T-helper 1 cell treated with Interleukin-12 subunit alpha and Interleukin-12 subunit beta and Interleukin-4 antibody, amounts not matched to agents 30 ng/mL and 1 ng/mL, for 36 hours (primary cell): ENCODE measurements around the gene DCHS2. TPM values are rescaled to one million over a fixed set of nuclear protein-coding genes. Genes with fewer than 3 reads are reported as not detected.

Source experiments
- intact Hi-C: fragments of 100-400 bp; cut with micrococcal nuclease; formaldehyde crosslinking; loops from one replicate; pipeline ENCODE4 v1.15.1; 2024
- total RNA-seq: library from RNA; stranded (reverse); gene quantifications from 2 replicates; pipeline ENCODE4 v1.2.3, GENCODE V29; 2022

The DCHS2 gene
- total RNA-seq, 1 donor from 2014 or later, result not detected

GRCh38 chr4:154455111-154455510, 36.5 kb downstream of the DCHS2 start:
- intact Hi-C loops, result no loop called here

- intact Hi-C loops, result no loop called here
These were observed 36.9 kb downstream of the DCHS2 start for GRCh38 chr4:154454710-154455109.

DNA sequence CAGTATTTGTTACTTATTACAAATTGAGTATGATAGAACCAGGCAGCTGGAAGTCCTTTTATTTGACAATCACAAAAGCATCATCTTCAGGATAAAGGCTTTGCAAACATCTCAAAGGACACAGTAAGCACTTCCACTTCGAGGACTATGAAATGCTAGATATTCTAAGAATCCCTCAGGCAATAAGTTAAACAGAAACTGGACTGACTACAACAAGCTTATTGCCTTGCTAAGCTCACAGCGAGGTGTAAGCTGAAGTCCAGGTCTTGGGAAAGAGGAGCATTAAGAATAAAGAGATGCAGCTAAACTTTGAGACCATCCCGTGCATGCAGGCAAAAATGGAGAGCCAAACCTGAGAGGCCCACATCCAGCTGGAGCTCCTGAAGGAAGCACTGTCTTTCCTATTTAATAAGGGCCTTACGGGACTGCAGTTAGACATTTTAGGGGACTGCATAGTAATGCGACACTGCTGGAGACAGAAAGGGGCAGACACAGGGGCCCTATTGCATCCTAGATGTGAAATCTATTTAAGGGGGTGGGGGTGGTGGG, 38.7 kb downstream of the DCHS2 start:
- intact Hi-C loops, result no loop called here

DNA sequence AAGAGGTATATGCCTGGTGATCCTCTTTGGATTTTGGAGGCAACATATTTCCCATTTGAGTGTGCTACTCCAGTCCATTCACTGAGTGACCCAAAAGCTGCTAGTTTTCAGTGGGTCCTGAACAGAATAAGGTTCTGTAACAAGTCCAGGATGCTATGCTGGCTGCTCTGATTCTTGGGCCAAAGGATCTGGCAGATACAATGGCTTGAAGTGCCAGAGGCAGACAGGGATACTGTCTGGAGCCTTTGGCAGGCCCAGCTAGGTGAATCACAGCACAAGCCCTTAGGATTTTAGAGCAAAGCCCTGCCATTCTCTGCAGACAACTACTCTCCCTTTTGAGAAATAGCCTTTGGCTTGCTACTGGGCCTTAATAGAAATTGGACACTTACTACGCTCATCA, 40.6 kb downstream of the DCHS2 start:
- intact Hi-C loops, result no loop called here

- intact Hi-C loops, result no loop called here
These were observed 46.6 kb downstream of the DCHS2 start for GRCh38 chr4:154444958-154445357.

- intact Hi-C loops, result no loop called here
These were observed 49.6 kb downstream of the DCHS2 start for GRCh38 chr4:154441982-154442381.

DNA sequence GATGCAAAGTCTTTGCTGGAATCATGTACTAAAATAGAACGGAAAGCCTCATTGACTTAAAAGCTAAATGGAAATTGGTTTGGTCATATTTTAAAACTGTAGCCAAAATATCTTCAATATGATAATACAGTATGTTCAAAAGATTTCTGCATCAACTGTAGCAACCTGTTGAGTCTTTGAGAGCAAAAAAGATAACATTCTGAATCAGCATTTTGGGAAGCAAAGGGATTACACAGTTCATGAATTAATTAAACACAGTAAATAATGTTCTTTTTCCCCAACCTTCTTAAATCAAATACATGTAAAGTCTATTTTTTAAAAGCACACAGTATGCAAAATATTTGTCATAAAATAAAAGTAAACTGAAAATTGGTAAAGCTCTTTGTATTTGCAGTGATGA, 50.5 kb downstream of the DCHS2 start:
- intact Hi-C loops, result no loop called here

DNA sequence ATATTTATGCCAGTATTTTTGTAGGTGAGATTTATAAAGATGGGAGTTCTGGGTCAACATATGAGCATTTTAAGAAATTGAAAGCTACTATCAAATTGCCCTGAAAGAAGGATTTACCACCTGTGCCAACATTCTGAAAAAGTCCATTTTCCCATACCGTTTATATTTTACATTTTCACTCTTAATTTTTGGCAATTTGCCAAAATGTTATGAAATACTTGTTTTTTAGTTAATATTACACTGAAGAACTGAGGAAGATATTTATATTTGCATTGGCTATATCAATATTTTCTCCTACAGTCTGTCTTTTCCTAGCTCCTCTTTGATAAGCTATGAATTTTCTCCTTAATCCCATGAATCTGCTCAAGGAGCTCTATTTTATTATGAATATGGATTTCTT, 52.4 kb downstream of the DCHS2 start:
- intact Hi-C loops, result no loop called here

DNA sequence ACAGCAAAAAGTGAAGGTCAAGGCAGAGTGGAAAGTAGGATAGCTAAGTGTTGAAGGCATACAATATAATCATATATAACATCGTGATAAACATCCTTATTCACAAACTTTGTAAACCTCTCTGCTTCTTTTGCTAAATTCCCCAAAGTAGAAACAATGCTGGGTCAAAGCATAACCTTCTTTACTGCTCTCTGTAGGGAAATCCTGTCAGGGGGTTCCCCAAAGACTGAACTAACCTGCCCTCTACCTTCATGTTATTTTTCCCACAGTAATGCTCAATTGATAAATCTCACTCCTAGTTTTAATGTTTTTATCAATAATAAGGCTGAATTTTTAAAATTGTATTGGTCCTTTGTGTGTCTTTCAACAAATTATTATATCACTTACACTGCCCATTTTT, 55.7 kb downstream of the DCHS2 start:
- intact Hi-C loops, result no loop called here

- intact Hi-C loops, result no loop called here
These were observed 58.1 kb downstream of the DCHS2 start for GRCh38 chr4:154433543-154433942.

DNA sequence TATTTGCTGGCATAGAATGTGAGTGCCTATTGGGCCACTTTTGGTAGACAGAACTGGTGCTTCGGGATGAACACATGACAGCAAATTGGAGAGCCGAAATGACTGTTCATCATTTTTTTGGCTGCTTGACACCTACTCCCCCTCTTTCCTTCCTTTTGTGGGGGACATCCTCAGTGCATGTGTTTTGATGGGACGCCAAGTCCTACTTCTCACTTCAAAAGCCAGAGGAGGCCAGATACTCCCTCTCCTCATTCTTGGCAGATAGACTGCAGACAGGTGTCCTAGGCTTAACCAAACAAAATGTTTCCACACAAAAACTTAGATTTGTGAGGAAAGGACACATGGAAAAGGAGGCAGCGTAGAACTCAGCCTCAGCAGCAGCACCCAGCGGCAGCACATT, 62.4 kb downstream of the DCHS2 start:
- intact Hi-C loops, result no loop called here

DNA sequence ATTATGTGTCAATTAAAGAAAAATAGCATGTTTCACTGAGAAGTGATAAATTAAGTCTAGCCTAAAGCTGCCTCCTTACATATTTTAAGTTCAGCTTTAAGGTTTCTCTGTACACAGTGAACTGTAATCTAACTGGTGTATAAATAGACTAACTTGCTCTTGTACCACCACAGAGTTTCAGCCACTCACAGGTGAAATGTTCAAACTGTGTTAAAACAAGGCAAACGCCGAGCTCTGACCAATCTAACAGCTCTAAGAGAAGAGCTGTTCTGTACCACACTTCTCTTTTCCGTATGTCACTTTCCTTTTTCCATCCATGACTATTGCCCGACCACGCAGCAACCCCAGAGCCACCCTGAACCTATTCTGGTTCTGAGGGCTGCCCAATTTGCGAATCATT, 64.5 kb downstream of the DCHS2 start:
- intact Hi-C loops, result no loop called here

GRCh38 chr4:154425514-154425913, 66.1 kb downstream of the DCHS2 start:
- intact Hi-C loops, result no loop called here

DNA sequence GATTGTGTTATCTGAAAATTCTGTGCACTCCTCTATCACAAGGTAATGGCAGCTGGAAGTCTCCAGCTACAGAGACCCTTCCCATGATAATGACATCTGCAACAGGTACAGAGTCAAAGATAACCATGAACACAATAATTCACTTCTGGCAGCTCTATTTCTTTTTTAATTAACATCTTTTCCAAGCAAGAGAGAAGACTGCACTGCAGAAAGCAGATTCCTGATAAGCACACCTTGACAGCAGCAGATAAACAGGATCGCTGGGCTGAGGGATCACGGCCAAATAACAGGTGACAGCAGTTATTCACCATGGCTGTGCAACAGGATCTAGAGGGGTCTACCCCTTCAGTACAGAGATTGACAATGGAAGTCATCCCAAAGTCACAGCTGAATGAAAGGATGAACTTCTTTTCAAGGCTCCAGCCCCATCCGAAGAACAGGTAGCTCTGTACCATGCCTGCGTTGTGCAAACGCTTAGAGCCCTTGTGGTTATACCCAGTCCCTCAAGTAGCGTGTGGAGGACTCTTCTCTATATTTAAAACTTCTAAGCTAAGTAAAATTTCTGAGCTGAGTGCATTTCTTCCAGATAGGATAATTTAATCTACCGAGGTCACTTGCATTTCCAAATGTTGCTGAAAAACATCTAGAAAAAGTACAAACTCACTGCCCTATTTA, 66.7 kb downstream of the DCHS2 start:
- intact Hi-C loops, result no loop called here

DNA sequence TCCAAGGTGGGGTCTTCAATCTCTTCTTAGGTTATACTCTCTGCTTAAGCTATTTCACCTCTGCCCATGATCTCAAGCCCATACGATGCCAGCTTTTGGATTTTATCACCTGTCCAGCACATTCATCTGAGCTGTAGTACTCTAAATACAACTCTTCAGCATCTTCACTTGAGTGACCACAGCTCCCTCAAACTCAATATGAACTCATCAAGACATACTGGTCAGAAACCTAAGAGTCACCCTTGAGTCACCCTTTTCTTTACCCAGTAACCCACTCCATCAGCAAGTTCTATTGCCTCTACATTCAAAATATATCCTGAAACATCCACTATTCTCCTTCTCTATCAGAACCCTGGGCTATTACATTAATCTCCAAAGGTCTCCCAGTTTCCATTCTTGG, 69.4 kb downstream of the DCHS2 start:
- intact Hi-C loops, result no loop called here

GRCh38 chr4:154421618-154422017, 70.0 kb downstream of the DCHS2 start:
- intact Hi-C loops, result no loop called here

DNA sequence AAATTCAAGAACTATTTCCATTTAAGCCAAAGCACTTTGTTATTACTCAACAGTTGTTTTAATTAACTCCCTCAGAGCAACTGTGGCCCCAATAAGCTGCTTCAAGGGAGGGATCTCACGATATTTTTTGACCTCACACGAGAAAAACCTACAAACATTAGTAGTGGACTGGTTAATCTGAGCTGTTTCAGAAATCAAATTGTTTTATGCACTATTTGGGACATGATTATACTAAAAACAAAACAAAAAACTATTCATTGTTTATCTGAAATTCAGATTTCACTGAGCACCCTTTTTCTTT, 74.3 kb downstream of the DCHS2 start:
- intact Hi-C loops, result no loop called here

DNA sequence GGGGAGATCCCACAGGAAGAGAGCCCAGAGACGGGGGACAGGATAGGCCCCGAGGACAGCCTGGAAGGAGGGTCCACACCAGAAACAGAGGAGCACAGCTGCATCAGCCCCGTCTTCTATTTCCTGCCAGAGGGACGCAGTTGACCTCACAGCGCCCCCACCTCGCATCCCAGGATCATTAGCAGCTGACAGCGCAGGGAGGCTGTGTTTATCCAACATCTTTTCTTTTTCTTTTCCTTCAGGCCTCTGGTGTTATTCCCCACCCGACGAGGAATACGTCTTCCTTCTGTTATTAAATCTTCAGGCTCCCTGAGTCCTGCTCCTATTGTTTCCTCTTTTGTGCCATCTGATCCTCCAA, 75.4 kb downstream of the DCHS2 start:
- intact Hi-C loops, result no loop called here

DNA sequence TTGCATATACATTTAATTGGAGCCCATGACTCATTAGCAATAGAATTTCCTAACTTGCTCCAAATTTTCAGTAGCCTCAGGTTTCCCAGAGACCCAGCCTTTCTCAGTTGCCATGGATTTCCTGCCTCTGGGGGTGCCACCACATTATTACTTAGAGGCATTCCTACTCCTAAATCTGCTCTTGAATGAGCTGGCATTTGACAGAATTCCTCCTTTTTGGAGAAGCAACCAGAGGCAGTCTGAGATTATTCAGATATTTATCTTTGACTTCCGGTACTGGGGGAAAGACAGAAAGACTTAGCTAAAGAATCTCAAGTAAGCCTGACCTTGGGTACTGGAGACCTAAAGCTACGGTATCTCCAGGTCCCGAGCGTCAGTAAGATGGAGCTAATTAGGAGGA, 76.3 kb downstream of the DCHS2 start:
- intact Hi-C loops, result no loop called here

GRCh38 chr4:154414796-154415195, 76.8 kb downstream of the DCHS2 start:
- intact Hi-C loops, result no loop called here

GRCh38 chr4:154414371-154414770, 77.2 kb downstream of the DCHS2 start:
- intact Hi-C loops, result no loop called here

DNA sequence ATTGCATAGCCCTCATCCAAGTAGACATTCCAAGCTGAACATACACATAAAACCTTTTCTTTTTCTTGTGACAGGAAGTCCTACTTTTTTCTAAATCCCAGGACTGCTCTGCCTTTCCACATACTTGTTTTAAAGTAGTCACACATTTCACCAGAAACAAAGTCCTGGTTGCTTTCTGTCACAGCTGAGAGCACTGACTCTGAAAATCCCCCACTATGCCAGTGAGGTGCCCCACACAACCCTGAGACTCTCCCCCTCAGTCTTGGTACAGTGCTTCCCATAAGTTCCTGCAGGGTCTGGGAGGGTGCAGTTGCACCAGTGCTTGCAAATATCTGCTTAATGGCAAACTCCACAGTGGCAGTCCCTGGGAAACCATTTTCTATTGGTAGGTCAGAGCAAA, 84.2 kb downstream of the DCHS2 start:
- intact Hi-C loops, result no loop called here

- intact Hi-C loops, result no loop called here
These were observed 85.4 kb downstream of the DCHS2 start for GRCh38 chr4:154406018-154406795.
